Measurements from ENCODE around the gene FSIP1. TPM values are rescaled to one million over a fixed set of nuclear protein-coding genes. Genes with fewer than 3 reads are reported as not detected.

The FSIP1 gene
- polyA plus RNA-seq, 1 experiment = 0.22 TPM

GRCh38 chr15:39580485-39581241 is 202.0 kb downstream of the FSIP1 start, which contains the start of gene THBS1:
THBS1 (plus strand) TSS chr15:39581079; CDS start chr15:39581858, 779 bp downstream.
- CTCF ChIA-PET = interaction anchor here (0.5 to 4.1 kb wide), 29 partner anchors 27 to 408 kb away, joined by 3 to 25 read pairs (median 4); no protein-coding TSS in a partner anchor
- POLR2A ChIA-PET = interaction anchor here (0.5 to 4.4 kb wide), 40 partner anchors 9 to 585 kb away, joined by 3 to 88 read pairs (median 6); no protein-coding TSS in a partner anchor
- 0 out of 2 replicates have a peak, but pooled peaks have one; percentile 7 for TF ChIP-seq CTCF (IDR thresholded peaks at IDR 0.05; ENCODE audit: insufficient read depth, low read depth, low read length)

GRCh38 chr15:39580117-39580484 is 202.5 kb downstream of the FSIP1 start:
- peak; percentile 85 for TF ChIP-seq CTCF (IDR thresholded peaks at IDR 0.05; ENCODE audit: insufficient read depth, low read depth, low read length)
- POLR2A ChIA-PET = interaction anchor here (0.6 to 4.4 kb wide), 36 partner anchors 19 to 584 kb away, joined by 3 to 88 read pairs (median 6); no protein-coding TSS in a partner anchor
- Histone ChIP-seq H3K4me3 (ENCODE audit: low read depth, low read length) (peak overlapping the region; percentile 54), H3K36me3 (ENCODE audit: control insufficient read depth, insufficient read depth, low read length) (peaks cover 30% of the 10 kb centered on the region), H3K27me3 (ENCODE audit: control insufficient read depth, insufficient read depth, low read length) (no peaks in the 10 kb centered on the region)
- CTCF ChIA-PET = interaction anchor here (0.7 to 4.1 kb wide), 32 partner anchors 48 to 412 kb away, joined by 3 to 25 read pairs (median 4); no protein-coding TSS in a partner anchor
- peak; percentile 96 for DNase-seq (ENCODE audit: low read depth)

More at GRCh38 chr15:39580485-39581241, 202.0 kb downstream of the FSIP1 start, which contains the start of gene THBS1:
- DNase-seq (ENCODE audit: low read depth) = peak; percentile 80
- peak within 1 kb of the TSS; percentile 54 for H3K4me3 ChIP-seq (ENCODE audit: low read depth, low read length)
- no peaks in the 10 kb centered on the region for H3K27me3 ChIP-seq (ENCODE audit: control insufficient read depth, insufficient read depth, low read length)
- peaks cover 35% of the 10 kb centered on the region for H3K36me3 ChIP-seq (ENCODE audit: control insufficient read depth, insufficient read depth, low read length)

- ChIA-PET CTCF (interaction anchor here (0.7 to 4.1 kb wide), 31 partner anchors 48 to 411 kb away, joined by 3 to 25 read pairs (median 4); no protein-coding TSS in a partner anchor), POLR2A (interaction anchor here (0.6 to 4.4 kb wide), 18 partner anchors 19 to 385 kb away, joined by 3 to 88 read pairs (median 8); no protein-coding TSS in a partner anchor)
- H3K36me3 ChIP-seq (ENCODE audit: control insufficient read depth, insufficient read depth, low read length) = peaks cover 30% of the 10 kb centered on the region
- peak overlapping the region; percentile 19 for H3K4me3 ChIP-seq (ENCODE audit: low read depth, low read length)
- DNase-seq (ENCODE audit: low read depth) = no peak
- TF ChIP-seq CTCF (IDR thresholded peaks at IDR 0.05; ENCODE audit: insufficient read depth, low read depth, low read length) = no peak
- H3K27me3 ChIP-seq (ENCODE audit: control insufficient read depth, insufficient read depth, low read length) = no peaks in the 10 kb centered on the region
Measured at GRCh38 chr15:39579487-39580116, 203.0 kb downstream of the FSIP1 start.

- CTCF ChIA-PET = interaction anchor here (0.8 to 4.1 kb wide), 17 partner anchors 66 to 762 kb away, joined by 3 to 25 read pairs (median 4); no protein-coding TSS in a partner anchor
- no peak for DNase-seq (ENCODE audit: low read depth)
Measured at GRCh38 chr15:39578851-39579486, 203.7 kb downstream of the FSIP1 start.

More at GRCh38 chr15:39578851-39579486, 203.7 kb downstream of the FSIP1 start:
- Histone ChIP-seq H3K36me3 (ENCODE audit: control insufficient read depth, insufficient read depth, low read length) (peaks cover 26% of the 10 kb centered on the region), H3K4me3 (ENCODE audit: low read depth, low read length) (no peak overlapping the region), H3K27me3 (ENCODE audit: control insufficient read depth, insufficient read depth, low read length) (no peaks in the 10 kb centered on the region)
- POLR2A ChIA-PET = interaction anchor here (0.7 to 4.4 kb wide), 12 partner anchors 20 to 336 kb away, joined by 3 to 88 read pairs (median 9); no protein-coding TSS in a partner anchor
- peak; percentile 30 for TF ChIP-seq CTCF (IDR thresholded peaks at IDR 0.05; ENCODE audit: insufficient read depth, low read depth, low read length)

All from BJ (cell line).